Sigmoid colon (tissue), 7 donors: ENCODE data around the gene CFAP100. TPM values are rescaled to one million over a fixed set of nuclear protein-coding genes. Genes with fewer than 3 reads are reported as not detected.

Experiments used
- DNase-seq: peaks from one replicate; pipeline ENCODE4 v3.0.0-alpha.2; 2019
- H3K27ac ChIP-seq, 4 donors: fragments of 200-600 bp; sonication (generic); one replicate each; pipeline ENCODE4 v1.5.1; 2016 to 2019; ENCODE audit warnings: mild to moderate bottlenecking in 1 of 4
- H3K27me3 ChIP-seq, 3 donors: fragments of 200-600 bp; sonication (generic); one replicate each; pipeline ENCODE4 v1.5.1; 2019; ENCODE audit warnings: mild to moderate bottlenecking in 1 of 3
- H3K36me3 ChIP-seq, 4 donors: fragments of 200-600 bp; sonication (generic); one replicate each; pipeline ENCODE4 v1.5.1; 2016 to 2019
- H3K4me1 ChIP-seq, 4 donors: fragments of 200-600 bp; sonication (generic); one replicate each; pipeline ENCODE4 v1.5.1; 2017 to 2019
- H3K4me3 ChIP-seq, 4 donors: fragments of 200-600 bp; sonication (generic); one replicate each; pipeline ENCODE4 v1.5.1; 2017 to 2019; ENCODE audit warnings: mild to moderate bottlenecking in 2 of 4, moderate library complexity in 1 of 4
- H3K9me3 ChIP-seq, 4 donors: fragments of 200-600 bp in 3 of 4; sonication (generic) in 3 of 4; one replicate each; pipeline versions ENCODE4 v1.5.1 to v1.6.1; 2013 to 2019
- CTCF ChIP-seq, 4 experiments: fragments of 450-650 bp in 3 of 4; fragments of 200-600 bp in 1 of 4; IDR thresholded peaks; one replicate each; pipeline ENCODE4 v1.5.1; 2016 to 2019; ENCODE audit warnings: antibody characterized with exemption in 4 of 4, mild to moderate bottlenecking in 3 of 4, moderate library complexity in 2 of 4
- EP300 ChIP-seq, 4 donors: sonication (generic); formaldehyde crosslinking; IDR thresholded peaks; one replicate each; pipeline ENCODE4 v1.6.1; 2017; ENCODE audit warnings: antibody characterized with exemption in 4 of 4
- POLR2A ChIP-seq, 2 donors: fragments of 450-650 bp; IDR thresholded peaks; one replicate each; pipeline ENCODE4 v1.6.1; 2016; ENCODE audit warnings: antibody characterized with exemption in 2 of 2, mild to moderate bottlenecking in 2 of 2, moderate library complexity in 2 of 2
- POLR2AphosphoS5 ChIP-seq, 4 donors: sonication (generic); formaldehyde crosslinking; IDR thresholded peaks; one replicate each; pipeline ENCODE4 v1.6.1; 2017; ENCODE audit warnings: antibody characterized with exemption in 4 of 4
- WGBS, 2 donors: extraction: QIAGEN DNeasy Blood & Tissue Kit; methylation state at CpG; one replicate each; pipeline ENCODE4 v1.1.7; 2013; 5-methylcytosine and 5-hydroxymethylcytosine counted together
- intact Hi-C: fragments of 100-400 bp; cut with DNase I; formaldehyde crosslinking; loops from one replicate; pipeline ENCODE4 v1.15.1; 2023
- polyA plus RNA-seq, 3 donors: library from polyadenylated mRNA; stranded (reverse); fragments of 200-250 nt; gene quantifications; one replicate each; pipeline ENCODE4 v1.2.3, GENCODE V29; 2013
- total RNA-seq, 4 donors: library from RNA; depleted of rRNA; stranded (reverse); fragments of >200 nt; gene quantifications; one replicate each; pipeline ENCODE4 v1.1.0, GENCODE V29; 2016
- donor health status: healthy with polysubstance abuse.
- donor health status: Bipolar disorder and iron deficiency.
- donor health status: healthy.

The CFAP100 gene
- total RNA-seq = not detected
- polyA plus RNA-seq = not detected

DNA sequence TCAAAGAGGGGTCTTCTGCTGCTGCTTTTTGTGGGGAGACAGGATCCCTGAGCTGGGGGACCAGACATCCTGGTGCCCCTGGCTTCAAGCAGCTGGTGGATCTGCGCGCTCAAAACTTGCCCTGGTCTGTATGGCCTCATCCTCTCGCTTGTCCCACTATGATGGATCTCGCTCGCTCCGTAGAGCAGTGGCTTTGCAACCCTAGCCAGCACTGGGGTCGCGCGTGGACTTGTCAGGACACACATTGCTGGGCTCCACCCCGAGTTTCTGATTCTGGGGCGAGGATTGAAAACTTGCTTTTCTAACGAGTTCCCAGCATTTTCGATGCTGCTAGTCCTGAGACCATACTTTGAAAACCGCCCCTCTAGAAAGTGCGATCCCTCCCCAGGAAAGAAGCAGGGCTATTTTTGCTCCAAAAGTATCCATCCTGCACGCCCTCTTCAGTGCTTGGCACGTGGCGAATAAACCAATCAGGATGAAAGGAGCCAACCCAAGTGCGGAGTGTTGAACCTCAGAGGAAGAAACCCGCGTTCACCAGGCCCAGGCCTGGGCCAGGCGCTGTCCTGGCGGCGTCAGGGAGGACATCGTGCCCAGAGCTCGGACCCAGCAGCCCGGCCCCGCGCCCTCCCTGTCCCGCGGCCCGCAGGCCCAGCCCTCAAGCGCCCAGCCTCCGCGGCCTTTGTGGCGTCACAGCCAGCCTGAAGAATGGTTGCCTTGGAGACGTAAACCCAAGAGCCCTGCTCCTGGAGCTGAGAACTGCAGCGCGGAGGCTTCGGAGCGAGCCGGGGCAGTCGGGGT lies at the start of gene CFAP100:
TSS of gene CFAP100 (plus strand) at position 731 of the 798 bp plus-strand sequence. CDS start 1,092 bp downstream, outside the sequence.
- Histone ChIP-seq H3K27me3 (peaks cover 0 to 9% (median 0%) of the 10 kb centered on the region in 3 donors), H3K4me1 (peaks cover 0 to 18% (median 16%) of the 10 kb centered on the region in 4 donors), H3K4me3 (peak within 1 kb of the TSS in 3 of 4 donors; percentile 29 to 46 (median 43)), H3K9me3 (no peaks in the 10 kb centered on the region), H3K36me3 (no peaks in the 10 kb centered on the region), H3K27ac (peak within 1 kb of the TSS in 2 of 4 donors; percentile 1 to 43)
- DNase-seq = peak; percentile 78
- intact Hi-C loops = no loop called here
- TF ChIP-seq POLR2AphosphoS5 (IDR thresholded peaks at IDR 0.05) (no peak), EP300 (IDR thresholded peaks at IDR 0.05) (no peak), CTCF (IDR thresholded peaks at IDR 0.05) (no peak), POLR2A (IDR thresholded peaks at IDR 0.05) (no peak)
- 34 to 35% methylated on average over 43 of the region's 43 CpGs for WGBS, 2 donors

GRCh38 chr3:126345231-126345630 lies 49.5 kb upstream of the CFAP100 start:
- H3K27ac ChIP-seq = no peak overlapping the region
- no peak for TF ChIP-seq EP300 (IDR thresholded peaks at IDR 0.05)
- no peak for TF ChIP-seq POLR2A (IDR thresholded peaks at IDR 0.05)
- TF ChIP-seq CTCF (IDR thresholded peaks at IDR 0.05) = no peak
- no peak for TF ChIP-seq POLR2AphosphoS5 (IDR thresholded peaks at IDR 0.05)
- 91 to 93% methylated on average over 7 of the region's 7 CpGs for WGBS, 2 donors
- H3K4me1 ChIP-seq = peaks cover 0 to 15% (median 7%) of the 10 kb centered on the region in 4 donors
- H3K27me3 ChIP-seq = no peaks in the 10 kb centered on the region
- no peak overlapping the region for H3K4me3 ChIP-seq
- no peak for DNase-seq
- intact Hi-C loops = no loop called here
- H3K36me3 ChIP-seq = peaks cover 0 to 57% (median 3%) of the 10 kb centered on the region in 4 donors
- no peaks in the 10 kb centered on the region for H3K9me3 ChIP-seq

DNA sequence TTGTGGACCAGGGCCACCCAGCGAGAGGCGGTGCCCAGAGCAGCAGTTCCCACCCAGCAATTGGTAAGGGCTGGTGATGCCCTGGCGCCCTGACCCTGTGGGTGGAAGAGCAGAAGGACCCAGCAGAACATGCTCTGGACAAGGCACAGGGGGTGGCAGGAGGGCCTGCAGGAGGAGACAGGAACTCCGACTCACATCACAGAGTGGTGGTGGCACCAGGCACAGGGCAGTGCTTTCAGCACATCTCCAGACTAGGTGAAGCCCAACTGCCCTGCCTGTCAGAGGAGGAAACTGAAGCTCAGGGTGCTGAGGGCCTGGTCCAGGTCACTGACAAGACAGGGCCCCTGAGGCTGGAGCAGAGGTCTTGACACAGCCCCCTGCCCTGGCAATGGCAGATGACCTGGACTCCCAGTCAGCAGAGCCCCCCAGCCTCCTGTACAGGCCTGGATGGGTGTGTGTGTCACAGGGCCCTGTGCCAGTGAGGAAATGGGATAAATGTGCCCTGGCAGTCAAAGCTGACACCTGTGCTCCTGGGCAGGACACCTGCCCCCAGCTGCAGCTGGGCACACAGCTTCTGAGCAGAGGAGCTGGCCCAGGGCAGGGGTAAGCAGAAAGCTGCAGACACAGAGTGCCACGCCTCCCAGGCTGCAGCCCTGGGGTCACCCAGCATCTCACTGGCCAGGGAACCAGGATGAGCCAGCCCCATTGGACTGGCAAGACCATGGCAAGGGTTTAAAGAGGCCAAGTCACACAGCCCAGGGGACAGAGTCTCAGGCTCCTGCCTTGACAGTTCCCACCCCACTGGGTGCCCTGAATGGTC lies 48.9 kb upstream of the CFAP100 start:
- H3K4me1 ChIP-seq = peaks cover 0 to 15% (median 6%) of the 10 kb centered on the region in 4 donors
- peak overlapping the region in 1 of 4 donors; percentile 42 for H3K27ac ChIP-seq
- no peaks in the 10 kb centered on the region for H3K9me3 ChIP-seq
- WGBS, 2 donors = 91 to 92% methylated on average over 5 of the region's 5 CpGs
- TF ChIP-seq POLR2A (IDR thresholded peaks at IDR 0.05) (no peak), EP300 (IDR thresholded peaks at IDR 0.05) (no peak), CTCF (IDR thresholded peaks at IDR 0.05) (no peak), POLR2AphosphoS5 (IDR thresholded peaks at IDR 0.05) (no peak)
- no peak overlapping the region for H3K4me3 ChIP-seq
- intact Hi-C loops = no loop called here
- H3K36me3 ChIP-seq = peaks cover 0 to 63% (median 9%) of the 10 kb centered on the region in 4 donors
- peak; percentile 57 for DNase-seq
- no peaks in the 10 kb centered on the region for H3K27me3 ChIP-seq

- Histone ChIP-seq H3K4me3 (no peak overlapping the region), H3K27me3 (no peaks in the 10 kb centered on the region), H3K27ac (peak overlapping the region in 2 of 4 donors; percentile 7 to 42), H3K4me1 (peaks cover 0 to 15% (median 8%) of the 10 kb centered on the region in 4 donors), H3K36me3 (peaks cover 0 to 70% (median 15%) of the 10 kb centered on the region in 4 donors), H3K9me3 (no peaks in the 10 kb centered on the region)
- 82 to 83% methylated on average over 2 of the region's 2 CpGs for WGBS, 2 donors
- TF ChIP-seq POLR2AphosphoS5 (IDR thresholded peaks at IDR 0.05) = no peak
- TF ChIP-seq CTCF (IDR thresholded peaks at IDR 0.05) = no peak
- intact Hi-C loops = no loop called here
- no peak for DNase-seq
Measured at GRCh38 chr3:126346466-126346865, 48.2 kb upstream of the CFAP100 start.
